Endodermal cell (in vitro differentiated cells): ENCODE data around the gene LRIG1. TPM values are rescaled to one million over a fixed set of nuclear protein-coding genes. Genes with fewer than 3 reads are reported as not detected.
A peak's percentile ranks its signal among the peaks of the same experiment; 100 is the strongest.

Source experiments
- DNase-seq: peaks from one replicate; pipeline ENCODE4 v3.0.0-alpha.2; 2017
- H3K27ac ChIP-seq: 2 replicates; pipeline ENCODE4 v1.5.1; 2013; ENCODE audit warnings: mild to moderate bottlenecking, low read depth, low read length, moderate library complexity
- H3K27me3 ChIP-seq: 2 replicates; pipeline ENCODE4 v1.6.1; 2013; ENCODE audit warnings: mild to moderate bottlenecking, low read length, moderate library complexity; ENCODE audit not compliant: insufficient read depth, control insufficient read depth, poor library complexity, severe bottlenecking
- H3K36me3 ChIP-seq: 2 replicates; pipeline ENCODE4 v1.7.0; 2013; ENCODE audit warnings: mild to moderate bottlenecking, low read length, moderate library complexity; ENCODE audit not compliant: control insufficient read depth, insufficient read depth
- H3K4me1 ChIP-seq: one replicate; pipeline ENCODE4 v1.7.0; 2013; ENCODE audit warnings: low read length; ENCODE audit not compliant: control insufficient read depth, insufficient read depth
- H3K4me3 ChIP-seq: 2 replicates; pipeline ENCODE4 v1.5.1; 2013; ENCODE audit warnings: mild to moderate bottlenecking, low read length, moderate library complexity
- H3K9ac ChIP-seq: 2 replicates; pipeline ENCODE4 v1.6.1; 2013; ENCODE audit warnings: mild to moderate bottlenecking, low read length, moderate library complexity; ENCODE audit not compliant: poor library complexity, severe bottlenecking; ENCODE audit errors: extremely low read depth
- H3K9me3 ChIP-seq: 2 replicates; pipeline ENCODE4 v1.6.1; 2013; ENCODE audit warnings: mild to moderate bottlenecking, low read length, moderate library complexity; ENCODE audit not compliant: control insufficient read depth
- H3K27ac Mint-ChIP-seq: 2 replicates; pipeline ENCODE4 v1.8.0; 2020; ENCODE audit warnings: mixed read lengths
- H3K27me3 Mint-ChIP-seq: 2 replicates; pipeline ENCODE4 v1.8.0; 2021; ENCODE audit warnings: mild to moderate bottlenecking, mixed read lengths; ENCODE audit not compliant: insufficient read depth
- H3K36me3 Mint-ChIP-seq: 2 replicates; pipeline ENCODE4 v1.8.0; 2020; ENCODE audit warnings: low read depth, mixed read lengths
- H3K4me1 Mint-ChIP-seq: 2 replicates; pipeline ENCODE4 v1.8.0; 2020; ENCODE audit warnings: mixed read lengths
- H3K4me3 Mint-ChIP-seq: 2 replicates; pipeline ENCODE4 v1.8.0; 2020; ENCODE audit warnings: mild to moderate bottlenecking, moderate library complexity, mixed read lengths
- H3K9me3 Mint-ChIP-seq: 2 replicates; pipeline ENCODE4 v1.8.0; 2020; ENCODE audit warnings: mild to moderate bottlenecking, mixed read lengths
- CTCF ChIP-seq: fragments of 200-600 bp; sonication (generic); conservative IDR thresholded peaks from 2 replicates; pipeline ENCODE4 v1.5.0; 2021; ENCODE audit warnings: antibody characterized with exemption, mild to moderate bottlenecking
- WGBS, 2 experiments: methylation state at CpG; one replicate each; pipeline versions ENCODE4 v1.1.5 to v1.1.7; 2013; ENCODE audit warnings: missing lambda C conversion rate in 2 of 2, mixed read lengths in 1 of 2; ENCODE audit not compliant: insufficient coverage in 1 of 2, insufficient read length in 1 of 2; 5-methylcytosine and 5-hydroxymethylcytosine counted together
- total RNA-seq, 2 donors: library from RNA; stranded (reverse); fragmentation: NEBNext Ultra II Directional in 1 of 2; extraction: Animal tissue kit (Norgen Biotek cat#: 25700) in 1 of 2; gene quantifications; 2 replicates in 1 of 2; 3 replicates in 1 of 2; pipeline ENCODE4 v1.2.1, GENCODE V29; 2021

The LRIG1 gene
- total RNA-seq, 2 donors from 2014 or later: 37.5 to 42.3 TPM

GRCh38 chr3:66469220-66469640, 31.6 kb downstream of the LRIG1 start:
- WGBS, 2 experiments: 94 to 100% methylated on average over 4 of the region's 4 CpGs
- no peak overlapping the region for H3K9ac ChIP-seq

GRCh38 chr3:66467996-66468735, 32.7 kb downstream of the LRIG1 start:
- Mint-ChIP-seq H3K27me3 (no peaks in the 10 kb centered on the region), H3K4me3 (no peak overlapping the region), H3K4me1 (peaks cover 58% of the 10 kb centered on the region), H3K36me3 (peaks cover 3% of the 10 kb centered on the region), H3K27ac (peak overlapping the region; percentile 63), H3K9me3 (no peaks in the 10 kb centered on the region)
- no peak overlapping the region for H3K4me3 ChIP-seq
- DNase-seq: no peak
- H3K9me3 ChIP-seq: no peaks in the 10 kb centered on the region
- WGBS, 2 experiments: 95 to 96% methylated on average over 7 to 10 of the region's 10 CpGs
- H3K36me3 ChIP-seq: peaks cover 19% of the 10 kb centered on the region
- no peak overlapping the region for H3K27ac ChIP-seq
- H3K27me3 ChIP-seq: no peaks in the 10 kb centered on the region
- H3K4me1 ChIP-seq: peaks cover 35% of the 10 kb centered on the region
- no peak for TF ChIP-seq CTCF
- H3K9ac ChIP-seq: no peak overlapping the region

More at GRCh38 chr3:66469220-66469640, 31.6 kb downstream of the LRIG1 start:
- no peak for TF ChIP-seq CTCF
- H3K27me3 Mint-ChIP-seq: no peaks in the 10 kb centered on the region
- Histone ChIP-seq H3K36me3 (peaks cover 19% of the 10 kb centered on the region), H3K4me1 (peaks cover 32% of the 10 kb centered on the region), H3K9me3 (no peaks in the 10 kb centered on the region), H3K27ac (no peak overlapping the region), H3K4me3 (no peak overlapping the region), H3K27me3 (no peaks in the 10 kb centered on the region)
- no peak for DNase-seq
- no peak overlapping the region for H3K27ac Mint-ChIP-seq
- H3K4me1 Mint-ChIP-seq: peaks cover 59% of the 10 kb centered on the region
- peaks cover 3% of the 10 kb centered on the region for H3K36me3 Mint-ChIP-seq
- no peak overlapping the region for H3K4me3 Mint-ChIP-seq
- no peaks in the 10 kb centered on the region for H3K9me3 Mint-ChIP-seq

- WGBS, 2 experiments: 89% methylated on average over 9 to 11 of the region's 11 CpGs
- H3K27ac Mint-ChIP-seq: no peak overlapping the region
- H3K27me3 Mint-ChIP-seq: no peaks in the 10 kb centered on the region
- Histone ChIP-seq H3K4me1 (peaks cover 30% of the 10 kb centered on the region), H3K27ac (no peak overlapping the region), H3K9me3 (no peaks in the 10 kb centered on the region), H3K27me3 (no peaks in the 10 kb centered on the region), H3K36me3 (peaks cover 25% of the 10 kb centered on the region), H3K4me3 (no peak overlapping the region), H3K9ac (no peak overlapping the region)
- peaks cover 8% of the 10 kb centered on the region for H3K36me3 Mint-ChIP-seq
- no peaks in the 10 kb centered on the region for H3K9me3 Mint-ChIP-seq
- DNase-seq: no peak
- peaks cover 50% of the 10 kb centered on the region for H3K4me1 Mint-ChIP-seq
- TF ChIP-seq CTCF: no peak
- H3K4me3 Mint-ChIP-seq: no peak overlapping the region
Measured at GRCh38 chr3:66466606-66467270, 34.1 kb downstream of the LRIG1 start.
